Measurements from ENCODE around the gene SNRPB.
A peak's percentile ranks its signal among the peaks of the same experiment; 100 is the strongest.
"Not testable (repeated sequence)": the region's sequence is repeated elsewhere in the genome, so short reads cannot be mapped to it uniquely, and the experiment has no call there.

Gene SNRPB

DNA sequence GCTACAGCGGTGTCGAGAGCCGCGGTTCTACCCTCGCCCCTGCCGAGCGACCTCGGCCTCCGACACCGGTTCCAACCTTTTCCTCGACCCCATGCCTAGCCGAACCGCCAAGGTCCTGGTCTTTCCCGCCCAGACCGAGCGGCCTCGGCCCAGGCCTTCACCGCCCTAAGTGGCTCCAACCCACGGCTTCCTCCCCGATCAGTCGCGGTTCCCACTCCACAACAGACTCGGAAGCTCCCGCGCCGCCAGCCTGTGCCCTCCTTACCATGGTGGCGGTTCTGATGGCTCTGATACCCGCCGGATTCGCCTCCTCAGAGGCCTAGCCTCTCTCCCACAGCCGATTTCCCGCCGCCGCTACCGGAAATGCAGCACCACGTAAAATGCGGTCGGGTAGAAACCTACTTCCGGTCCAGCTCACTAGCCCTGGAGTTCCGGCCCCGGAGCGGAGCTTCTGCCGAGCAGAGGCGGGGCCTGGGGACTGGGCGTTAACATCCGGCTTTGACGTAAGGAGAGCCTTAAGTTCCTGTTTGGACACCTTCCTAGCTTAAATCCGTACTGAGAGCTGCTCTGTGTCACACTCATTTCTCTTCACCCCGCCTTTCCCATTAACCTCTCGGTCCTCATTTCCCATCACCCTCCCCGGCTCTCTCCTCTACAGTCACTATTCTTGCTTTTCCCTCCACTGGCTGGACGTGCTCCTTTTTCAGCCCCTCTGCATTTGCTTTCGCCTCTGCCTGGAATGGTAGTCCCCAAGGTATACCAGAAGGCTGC, at the start of gene SNRPB:
TSS of gene SNRPB (minus strand) at position 367 of the 771 bp plus-strand sequence. CDS start at position 268, 99 bp downstream.
- peak; percentile 95 to 97 for DNase-seq (ENCODE audit: low read depth in 2 of 2)

DNA sequence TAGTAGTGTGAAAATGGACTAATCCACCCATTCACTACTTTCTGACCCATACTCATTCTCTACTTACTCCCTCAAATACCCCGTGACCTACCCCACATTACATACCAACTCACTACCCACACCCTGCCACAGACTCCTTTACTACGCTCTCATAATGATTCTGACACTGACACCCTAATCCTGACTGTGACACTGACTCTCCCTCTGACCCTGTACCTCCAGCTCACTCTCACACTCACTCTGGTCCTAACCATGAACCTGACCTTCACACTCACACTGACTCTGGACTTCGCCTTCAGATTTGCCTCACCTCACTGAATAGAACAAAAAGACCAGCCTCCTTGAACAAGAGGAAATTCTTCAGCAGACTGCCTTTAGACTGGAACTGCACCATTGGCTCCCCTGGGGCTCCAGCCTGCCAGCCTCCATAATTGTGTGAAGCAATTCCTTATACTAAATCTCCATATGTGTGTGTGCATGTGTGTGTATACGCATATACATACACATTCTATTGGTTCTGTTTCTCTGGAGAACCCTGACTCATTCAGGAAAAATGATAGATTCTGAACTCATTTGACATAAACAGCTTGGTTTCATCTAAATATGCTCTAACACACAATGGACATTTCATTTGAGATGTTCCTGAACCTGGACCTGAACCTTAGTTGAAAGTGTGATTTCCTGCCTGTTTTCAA, 48.7 kb upstream of the SNRPB start:
- peak; percentile 86 to 88 for DNase-seq (ENCODE audit: low read depth in 2 of 2)

DNA sequence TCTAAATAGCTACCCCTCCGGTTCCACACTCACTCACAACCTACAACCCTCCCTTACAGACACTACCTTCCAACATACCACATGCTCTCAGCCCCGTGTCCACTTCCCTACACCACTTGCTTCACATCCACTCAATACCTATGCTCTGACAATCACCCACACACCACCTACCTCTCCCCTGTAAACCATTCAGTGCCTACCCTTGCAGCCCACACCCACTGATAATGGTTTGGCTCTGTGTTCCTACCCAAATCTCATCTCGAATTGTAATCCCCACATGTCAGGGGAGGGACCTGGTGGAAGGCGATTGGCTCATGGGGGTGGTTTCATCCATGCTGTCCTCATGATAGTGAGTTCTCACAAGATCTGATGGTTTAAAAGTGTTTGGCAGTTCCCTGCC, 48.0 kb upstream of the SNRPB start:
- DNase-seq (ENCODE audit: low read depth in 2 of 2), result no peak

DNA sequence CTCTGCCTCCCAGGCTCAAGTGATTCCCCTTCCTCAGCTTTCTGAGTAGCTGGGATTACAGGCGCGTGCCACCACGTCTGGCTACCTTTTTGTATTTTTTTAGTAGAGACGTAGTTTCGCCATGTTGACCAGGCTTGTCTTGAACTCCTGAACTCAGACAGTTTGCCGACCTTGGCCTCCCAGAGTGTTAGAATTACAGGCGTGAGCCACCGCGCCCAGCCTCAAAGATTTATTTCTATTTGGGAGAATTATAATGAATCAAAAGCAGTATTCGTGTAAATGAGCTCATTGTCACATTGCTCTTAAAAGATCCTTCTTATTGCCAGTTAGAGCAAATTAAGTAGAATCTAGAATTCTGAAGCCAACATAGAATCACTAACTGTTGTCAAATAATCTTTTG, 47.5 kb upstream of the SNRPB start:
- DNase-seq (ENCODE audit: low read depth in 2 of 2), result no peak

DNA sequence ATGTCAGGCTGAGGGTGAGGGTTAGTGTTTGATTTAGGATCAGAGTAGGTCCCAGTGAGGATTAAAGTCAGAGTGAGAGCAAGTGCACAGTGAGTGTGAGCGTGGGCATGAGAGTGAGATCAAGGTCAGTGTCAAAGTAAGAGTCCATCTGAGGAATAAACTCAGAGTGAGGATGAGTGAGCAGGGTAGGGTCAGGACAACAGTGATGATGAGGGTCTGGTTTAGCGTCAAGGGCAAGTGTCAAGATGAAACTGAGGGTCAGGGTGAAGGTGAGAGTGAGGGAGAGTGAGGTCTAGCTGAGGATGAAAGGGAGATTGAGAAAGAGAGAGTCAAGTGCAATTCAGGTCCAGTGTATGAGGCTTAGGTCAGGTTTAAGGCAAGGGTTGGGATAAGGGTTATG, 45.8 kb upstream of the SNRPB start:
- no peak for DNase-seq (ENCODE audit: low read depth in 2 of 2)

DNA sequence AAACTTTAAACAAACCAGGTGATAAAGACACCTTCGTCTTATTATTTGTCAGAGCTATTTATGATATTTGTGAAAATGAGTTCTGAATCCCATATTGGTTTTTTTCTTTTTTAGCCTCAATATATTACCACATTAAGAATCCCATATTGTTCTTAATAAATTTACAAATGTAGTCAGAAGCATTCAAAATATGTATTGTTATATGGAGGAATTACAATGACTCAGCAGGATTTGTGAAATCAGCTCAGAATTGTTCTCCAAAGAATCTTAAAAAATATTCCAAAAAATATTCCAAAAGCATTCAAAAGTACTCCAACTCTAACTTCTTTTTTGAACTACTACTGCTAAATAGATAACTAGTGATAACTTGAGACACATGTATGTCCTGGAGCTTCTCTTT, 44.6 kb upstream of the SNRPB start:
- no peak for DNase-seq (ENCODE audit: low read depth in 2 of 2)

DNA sequence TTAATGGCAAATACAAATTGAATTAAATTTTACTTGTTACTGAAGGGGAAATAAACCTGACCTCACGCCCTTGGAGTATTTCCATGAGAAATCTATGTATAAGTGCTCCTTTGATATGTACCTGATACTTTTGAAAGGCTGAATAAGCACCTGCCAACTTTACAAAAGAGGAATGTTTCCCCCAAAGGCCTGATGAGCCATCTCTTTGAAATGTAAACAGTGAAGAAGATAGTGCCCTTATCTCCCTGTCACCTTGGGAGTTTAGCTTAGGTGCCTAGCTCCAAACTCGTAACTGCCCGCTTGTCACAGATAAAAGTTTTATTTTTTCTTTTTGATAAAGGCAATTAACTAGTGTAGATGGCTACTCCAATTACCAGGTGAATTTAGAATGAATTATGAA, 39.2 kb upstream of the SNRPB start:
- no peak for DNase-seq (ENCODE audit: low read depth in 2 of 2)

DNA sequence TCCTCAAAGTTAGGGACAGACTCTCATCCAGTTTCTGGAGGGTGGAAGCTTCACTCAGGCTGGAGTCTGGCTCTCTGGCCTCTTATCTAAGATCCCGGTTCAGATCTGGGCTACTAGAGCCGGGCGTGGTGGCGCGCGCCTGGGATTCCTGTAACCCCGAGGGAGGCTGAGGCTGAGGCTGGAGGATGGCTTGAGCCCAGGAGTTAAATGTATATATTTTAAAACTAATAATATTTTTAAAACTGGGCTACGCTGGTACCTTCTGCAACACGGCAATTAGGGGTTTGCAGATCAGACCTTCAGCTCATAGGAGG, 38.8 kb upstream of the SNRPB start:
- no peak for DNase-seq (ENCODE audit: low read depth in 2 of 2)

DNA sequence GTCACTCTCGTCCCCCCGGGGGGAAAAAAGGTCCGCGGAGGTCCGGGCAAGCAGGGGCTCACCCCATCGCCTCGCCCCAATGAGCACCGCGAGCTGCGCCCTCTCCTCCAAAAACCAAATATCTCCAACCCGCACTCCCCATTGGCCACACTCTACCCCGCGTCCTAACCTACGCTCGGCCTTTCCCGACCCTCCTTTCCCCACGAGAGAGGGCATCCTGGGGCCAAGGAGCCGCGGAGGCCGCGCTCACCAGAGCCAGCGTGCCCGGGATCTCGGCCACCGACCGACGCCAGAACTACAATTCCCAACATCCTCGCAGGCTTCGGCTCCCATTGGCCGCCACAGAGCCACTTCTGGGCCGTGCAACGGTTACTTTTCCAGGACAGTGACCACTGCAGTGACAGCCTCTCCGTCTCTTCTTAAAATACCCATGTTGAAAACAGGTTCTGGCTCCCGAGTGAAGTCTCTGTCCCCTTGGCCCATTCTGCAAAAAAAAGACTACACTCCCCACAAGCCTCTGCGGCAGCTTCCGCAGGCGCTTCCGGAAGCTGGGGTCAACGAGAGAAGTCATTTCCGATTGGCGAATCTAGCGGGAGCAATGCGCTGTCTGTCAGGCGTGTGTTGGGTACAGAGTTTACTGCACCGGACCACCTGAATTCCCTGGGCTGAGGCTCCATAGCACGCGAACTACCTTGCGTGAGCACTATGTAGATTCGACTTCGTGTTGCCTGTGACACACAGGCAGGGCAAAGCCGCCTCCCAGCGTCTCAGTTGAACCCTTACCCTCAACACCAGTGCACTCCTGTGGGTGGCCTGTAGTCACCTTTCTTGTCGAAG, 38.3 kb upstream of the SNRPB start, which contains the start of gene ZNF343:
TSS of gene ZNF343 (minus strand) at position 285 of the 837 bp plus-strand sequence. CDS start 15,020 bp downstream, outside the sequence.
- DNase-seq (ENCODE audit: low read depth in 2 of 2), result no peak

DNA sequence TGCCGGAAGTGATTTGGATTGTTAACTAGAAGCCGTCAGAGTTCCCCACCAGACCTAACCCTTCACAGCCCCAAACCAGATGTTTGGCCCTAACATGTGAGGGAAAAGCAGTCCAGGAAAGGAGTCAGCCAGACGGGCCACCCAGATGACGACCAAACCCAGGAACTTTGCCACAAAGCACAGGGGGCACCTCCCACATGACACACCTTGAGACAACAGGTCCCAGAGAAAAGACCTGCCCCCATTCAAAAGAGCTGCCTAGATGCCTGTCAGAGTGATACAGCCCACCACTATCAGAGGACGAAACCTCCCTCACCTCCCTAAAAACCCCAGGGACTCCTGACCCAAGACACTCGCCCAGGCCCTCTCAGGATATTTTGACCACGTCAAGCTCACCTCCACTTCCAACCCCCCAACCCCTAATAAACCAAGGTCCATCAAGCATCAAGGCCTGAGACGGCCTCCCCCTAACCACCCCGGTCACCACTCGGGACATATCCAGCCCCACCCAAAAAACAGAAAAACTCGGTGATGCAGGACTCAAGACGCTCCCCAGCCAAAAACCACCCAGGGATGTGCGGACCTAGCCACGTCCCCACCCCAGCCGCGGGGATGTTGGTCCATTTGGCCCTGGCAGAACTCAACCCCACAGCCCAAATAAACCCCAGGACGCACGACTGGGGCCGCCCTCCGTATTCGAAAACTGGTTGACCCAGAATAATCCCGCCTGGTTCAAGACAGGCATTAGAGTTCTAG, 37.5 kb upstream of the SNRPB start:
- no peak for DNase-seq (ENCODE audit: low read depth in 2 of 2)

DNA sequence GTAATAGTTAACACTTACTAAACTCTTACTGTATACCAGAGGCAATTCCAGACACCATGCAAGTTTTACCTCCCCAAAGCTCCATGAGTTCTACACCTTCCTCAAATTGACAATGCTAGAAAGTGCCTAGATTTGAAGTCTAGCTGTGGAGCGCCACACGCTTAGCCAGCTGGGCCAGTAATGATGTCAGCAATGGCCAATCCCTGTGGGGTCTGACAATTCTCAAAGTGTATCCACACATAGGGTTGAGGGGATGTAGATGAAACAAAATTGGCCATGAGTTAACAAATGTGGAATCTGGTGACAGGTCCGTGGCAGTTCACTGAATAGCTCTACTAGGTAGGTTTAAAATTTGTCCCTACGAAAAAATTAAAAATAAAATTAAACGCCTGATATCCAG, 36.9 kb upstream of the SNRPB start:
- DNase-seq (ENCODE audit: low read depth in 2 of 2), result no peak

DNA sequence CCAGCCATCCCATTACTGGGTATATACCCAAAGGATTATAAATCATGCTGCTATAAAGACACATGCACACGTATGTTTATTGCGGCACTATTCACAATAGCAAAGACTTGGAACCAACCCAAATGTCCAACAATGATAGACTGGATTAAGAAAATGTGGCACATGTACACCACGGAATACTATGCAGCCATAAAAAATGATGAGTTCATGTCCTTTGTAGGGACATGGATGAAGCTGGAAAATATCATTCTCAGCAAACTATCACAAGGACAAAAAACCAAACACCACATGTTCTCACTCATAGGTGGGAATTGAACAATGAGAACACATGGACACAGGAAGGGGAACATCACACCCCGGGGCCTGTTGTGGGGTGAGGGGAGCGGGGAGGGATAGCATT, 35.8 kb upstream of the SNRPB start:
- DNase-seq (ENCODE audit: low read depth in 2 of 2), result not testable (repeated sequence)

DNA sequence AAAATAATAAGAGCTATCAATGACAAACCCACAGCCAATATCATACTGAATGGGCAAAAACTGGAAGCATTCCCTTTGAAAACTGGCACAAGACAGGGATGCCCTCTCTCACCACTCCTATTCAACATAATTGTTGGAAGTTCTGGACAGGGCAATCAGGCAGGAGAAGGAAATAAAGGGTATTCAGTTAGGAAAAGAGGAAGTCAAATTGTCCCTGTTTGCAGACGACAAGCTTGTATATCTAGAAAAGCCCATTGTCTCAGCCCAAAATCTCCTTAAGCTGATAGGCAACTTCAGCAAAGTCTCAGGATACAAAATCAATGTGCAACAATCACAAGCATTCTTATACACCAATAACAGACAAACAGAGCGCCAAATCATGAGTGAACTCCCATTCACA, 34.2 kb upstream of the SNRPB start:
- DNase-seq (ENCODE audit: low read depth in 2 of 2), result not testable (repeated sequence)

DNA sequence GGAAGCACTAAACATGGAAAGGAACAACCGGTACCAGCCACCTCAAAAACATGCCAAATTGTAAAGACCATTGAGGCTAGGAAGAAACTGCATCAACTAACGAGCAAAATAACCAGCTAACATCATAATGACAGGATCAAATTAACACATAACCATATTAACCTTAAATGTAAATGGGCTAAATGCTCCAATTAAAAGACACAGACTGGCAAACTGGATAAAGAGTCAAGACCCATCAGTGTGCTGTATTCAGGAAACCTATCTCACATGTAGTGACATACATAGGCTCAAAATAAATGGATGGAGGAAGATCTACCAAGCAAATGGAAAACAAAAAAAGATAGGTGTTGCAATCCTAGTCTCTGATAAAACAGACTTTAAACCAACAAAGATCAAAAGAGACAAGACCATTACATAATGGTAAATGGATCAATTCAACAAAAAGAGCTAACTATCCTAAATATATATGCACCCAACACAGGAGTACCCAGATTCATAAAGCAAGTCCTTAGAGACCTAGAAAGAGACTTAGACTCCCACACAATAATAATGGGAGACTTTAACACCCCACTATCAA, 32.3 kb upstream of the SNRPB start:
- DNase-seq (ENCODE audit: low read depth in 2 of 2), result not testable (repeated sequence)

DNA sequence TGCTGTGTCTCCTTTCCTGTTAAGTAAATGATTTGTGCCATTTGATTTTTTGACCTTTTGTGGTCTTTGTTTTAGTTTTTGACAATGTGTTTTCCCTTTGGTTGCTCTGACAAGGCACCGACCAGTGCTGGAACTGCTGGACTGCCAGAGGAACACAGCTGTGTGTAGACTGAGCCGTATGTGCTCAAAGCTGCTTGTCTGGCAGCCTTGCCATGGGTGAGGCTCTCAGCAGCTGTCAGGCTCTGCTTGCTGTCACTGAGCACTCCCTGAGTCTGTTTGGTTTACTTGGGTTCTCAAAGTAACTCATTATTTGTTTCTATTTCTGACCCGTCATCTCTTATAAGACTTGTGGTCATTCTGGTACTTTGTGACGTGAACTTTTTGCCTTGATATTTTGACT, 15.1 kb upstream of the SNRPB start:
- DNase-seq (ENCODE audit: low read depth in 2 of 2), result no peak

DNA sequence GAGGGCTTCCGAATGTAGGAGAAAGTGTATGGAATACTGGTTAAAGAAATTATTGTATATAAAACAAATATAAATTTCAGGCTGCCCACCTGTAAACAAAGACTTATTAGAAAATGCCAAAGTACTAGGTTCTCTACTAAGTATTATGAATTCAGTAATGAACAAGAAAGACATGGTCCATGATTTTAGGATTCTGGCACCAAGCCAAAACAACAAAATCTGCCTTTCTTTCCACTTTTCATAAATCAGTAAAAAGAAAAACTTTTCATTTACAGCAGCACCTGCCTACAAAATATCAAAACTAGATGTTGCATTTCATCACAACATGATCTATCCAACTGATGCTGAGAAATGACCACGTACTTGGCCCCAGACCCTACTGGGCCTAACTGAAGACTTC, 14.5 kb upstream of the SNRPB start:
- DNase-seq (ENCODE audit: low read depth in 2 of 2), result no peak

DNA sequence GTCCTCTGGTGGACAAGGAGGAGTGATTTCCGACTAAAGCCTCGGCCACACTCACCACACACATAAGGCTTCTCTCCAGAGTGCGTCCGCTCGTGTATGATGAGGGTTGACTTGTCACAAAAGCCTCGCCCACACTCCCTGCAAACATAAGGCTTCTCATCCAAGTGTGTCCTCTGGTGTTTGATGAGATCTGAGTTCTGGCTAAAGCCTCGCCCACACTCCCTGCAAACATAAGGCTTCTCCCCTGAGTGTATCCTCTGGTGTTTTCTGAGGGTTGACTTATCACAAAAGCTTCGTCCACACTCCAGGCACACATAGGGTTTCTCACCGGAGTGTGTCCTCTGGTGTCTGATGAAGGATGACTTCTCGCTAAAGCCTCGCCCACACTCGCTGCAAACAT, 12.9 kb upstream of the SNRPB start:
- DNase-seq (ENCODE audit: low read depth in 2 of 2), result no peak

DNA sequence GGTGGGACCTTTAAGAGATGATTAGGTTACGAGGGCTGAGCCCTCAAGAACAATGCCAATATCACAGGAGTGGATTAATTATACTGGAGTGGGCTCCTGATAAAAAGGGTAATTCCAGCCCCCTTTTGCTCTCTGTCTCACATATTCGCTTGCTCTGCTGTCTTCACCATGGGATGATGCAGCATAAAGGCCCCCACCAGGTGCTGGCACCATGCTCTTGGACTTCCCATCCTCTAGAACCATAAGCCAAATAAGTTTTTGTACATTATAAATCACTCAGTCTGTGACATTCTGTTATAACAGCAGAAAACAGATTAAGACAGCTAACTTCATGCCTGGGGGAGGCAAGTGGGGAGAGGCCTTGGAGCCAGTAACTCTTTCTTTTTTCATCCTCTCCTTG, 9.8 kb upstream of the SNRPB start:
- no peak for DNase-seq (ENCODE audit: low read depth in 2 of 2)

DNA sequence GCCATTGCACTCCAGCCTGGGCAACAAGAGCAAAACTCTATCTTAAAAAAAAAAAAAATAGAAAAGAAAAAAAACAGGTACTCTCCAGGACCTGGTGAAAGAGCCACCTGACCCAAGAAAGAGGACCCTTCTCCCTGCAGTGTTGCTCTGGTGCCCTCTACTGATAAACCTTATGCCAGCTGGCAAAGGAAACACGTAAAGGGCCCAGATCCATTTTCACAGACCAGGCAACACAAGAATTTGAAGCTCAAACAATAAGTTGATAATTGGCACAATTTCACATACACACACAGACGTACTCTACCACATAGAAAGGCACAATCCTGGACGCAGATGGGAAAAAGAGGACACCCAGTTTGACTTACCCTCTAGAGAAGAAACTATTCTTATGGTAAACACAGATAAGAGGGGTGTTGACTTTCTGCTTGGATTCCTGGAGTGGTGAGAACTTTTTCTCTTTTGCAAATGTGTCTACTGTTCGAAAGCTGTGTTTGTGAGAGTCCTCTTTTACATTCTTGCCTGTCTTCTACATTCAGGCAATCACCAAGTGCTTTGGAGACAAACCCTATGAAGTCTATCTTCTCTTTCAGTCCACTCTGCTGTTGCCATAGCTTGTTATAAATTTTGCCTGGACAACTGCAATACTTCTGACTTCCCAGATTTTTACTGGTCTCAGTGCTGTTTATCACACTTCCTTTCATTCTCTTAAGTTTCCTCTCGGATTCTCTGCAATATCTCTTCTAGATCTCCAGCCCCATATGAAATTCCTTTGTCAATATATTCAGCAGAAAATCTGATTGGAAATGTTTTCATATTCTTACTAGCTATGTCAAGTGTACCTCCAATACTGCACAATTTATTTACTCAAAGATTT, 6.4 kb upstream of the SNRPB start:
- DNase-seq (ENCODE audit: low read depth in 2 of 2), result no peak
